OCI-M2 (cell line): Measurements from ENCODE around the gene SYT6.
"Not testable (repeated sequence)": the region's sequence is repeated elsewhere in the genome, so short reads cannot be mapped to it uniquely, and the experiment has no call there.

ENCODE experiments used
- DNase-seq: peaks from one replicate; lab custom pipeline; 2025; ENCODE audit not compliant: unreplicated experiment; lab: John Stamatoyannopoulos, UW

The SYT6 gene

GRCh38 chr1:114075546-114076242, 78.0 kb downstream of the SYT6 start:
- no peak for DNase-seq

- DNase-seq, result no peak
Measured at GRCh38 chr1:114075105-114075504, 78.6 kb downstream of the SYT6 start.

- DNase-seq, result no peak
Measured at GRCh38 chr1:114072246-114072645, 81.4 kb downstream of the SYT6 start.

- DNase-seq, result not testable (repeated sequence)
Measured at GRCh38 chr1:114069762-114070161, 83.9 kb downstream of the SYT6 start.

GRCh38 chr1:114068684-114069083, 85.0 kb downstream of the SYT6 start:
- DNase-seq, result not testable (repeated sequence)

- DNase-seq, result not testable (repeated sequence)
Measured at GRCh38 chr1:114065671-114066070, 88.0 kb downstream of the SYT6 start.

- no peak for DNase-seq
Measured at GRCh38 chr1:114063544-114063943, 90.1 kb downstream of the SYT6 start.

GRCh38 chr1:114062477-114063099, 91.1 kb downstream of the SYT6 start:
- DNase-seq, result no peak

GRCh38 chr1:114061121-114061830, 92.4 kb downstream of the SYT6 start:
- no peak for DNase-seq

- DNase-seq, result not testable (repeated sequence)
Measured at GRCh38 chr1:114058236-114058635, 95.4 kb downstream of the SYT6 start.

GRCh38 chr1:114054148-114054547, 99.5 kb downstream of the SYT6 start:
- DNase-seq, result no peak

- no peak for DNase-seq
Measured at GRCh38 chr1:114048232-114048631, 105.4 kb downstream of the SYT6 start.

GRCh38 chr1:114043548-114043947, 110.1 kb downstream of the SYT6 start:
- DNase-seq, result no peak

- no peak for DNase-seq
Measured at GRCh38 chr1:114043054-114043453, 110.6 kb downstream of the SYT6 start.

GRCh38 chr1:114040273-114041015, 113.2 kb downstream of the SYT6 start:
- DNase-seq, result no peak
